Measurements from ENCODE around the gene ARID3A.

The ARID3A gene

DNA sequence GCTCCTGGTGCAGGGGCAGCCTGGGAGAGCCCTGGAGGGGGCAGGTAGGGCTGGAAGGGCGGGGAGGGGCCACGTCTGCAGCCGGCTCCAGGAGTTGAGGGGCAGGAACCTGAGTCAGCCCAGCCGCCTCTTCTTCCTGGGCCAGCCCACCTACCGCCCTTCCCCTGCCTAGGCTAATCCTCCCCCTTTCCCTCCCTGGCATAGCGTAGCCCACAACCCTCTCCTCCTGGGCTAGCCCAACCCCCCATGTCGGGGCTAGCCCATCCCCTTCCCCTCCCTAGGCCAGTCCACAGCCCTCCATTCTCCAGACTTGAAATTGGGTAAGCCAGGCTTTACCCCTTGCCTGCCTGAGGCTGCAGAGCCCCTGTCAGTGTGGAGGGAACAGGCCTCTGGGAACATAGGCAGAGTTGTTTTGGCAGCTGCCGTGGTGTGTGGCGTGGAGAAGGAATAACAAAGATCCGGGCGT lies 37.7 kb downstream of the ARID3A start:
- DNase-seq = no peak

- DNase-seq = no peak
Measured at GRCh38 chr19:964116-964520, 38.3 kb downstream of the ARID3A start.

DNA sequence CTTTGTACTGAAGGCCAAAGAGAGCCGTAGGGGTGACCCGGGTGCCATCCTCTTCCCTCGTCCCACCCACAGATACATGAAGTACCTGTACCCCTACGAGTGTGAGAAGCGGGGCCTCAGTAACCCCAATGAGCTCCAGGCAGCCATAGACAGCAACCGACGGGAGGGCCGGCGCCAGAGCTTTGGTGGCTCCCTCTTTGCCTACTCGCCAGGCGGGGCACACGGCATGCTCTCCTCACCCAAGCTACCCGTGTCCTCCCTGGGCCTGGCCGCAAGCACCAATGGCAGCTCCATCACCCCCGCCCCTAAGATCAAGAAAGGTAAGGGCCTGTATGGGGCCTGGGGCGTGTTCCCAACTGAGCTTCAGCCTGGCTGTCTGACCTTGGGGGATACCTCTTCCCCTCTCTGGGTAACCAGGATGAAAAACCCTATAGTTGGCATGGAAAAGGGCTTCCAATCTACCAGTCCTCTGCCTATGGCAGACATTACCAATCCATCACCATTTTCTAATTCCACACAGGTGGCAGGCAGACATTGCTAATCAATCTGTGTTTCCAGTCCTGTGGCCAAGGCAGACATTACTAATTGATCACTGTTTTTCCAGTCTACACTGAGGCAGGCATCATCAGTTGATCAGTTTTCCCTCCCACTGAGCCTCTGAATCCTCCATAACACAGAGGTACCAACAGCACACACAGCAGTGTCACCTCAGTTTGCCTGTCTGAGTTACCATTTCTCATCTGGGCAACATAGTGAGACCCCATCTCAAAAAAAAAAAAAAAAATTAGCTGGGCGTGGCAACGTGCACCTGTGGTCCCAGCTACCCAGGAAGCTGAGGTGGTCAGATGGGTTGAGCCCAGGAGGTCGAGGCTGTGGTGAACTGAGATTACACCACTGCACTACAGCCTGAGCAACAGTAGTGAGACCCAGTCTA lies 39.2 kb downstream of the ARID3A start:
- DNase-seq = peak; percentile 28

GRCh38 chr19:966485-967088 lies 40.8 kb downstream of the ARID3A start:
- DNase-seq = no peak

DNA sequence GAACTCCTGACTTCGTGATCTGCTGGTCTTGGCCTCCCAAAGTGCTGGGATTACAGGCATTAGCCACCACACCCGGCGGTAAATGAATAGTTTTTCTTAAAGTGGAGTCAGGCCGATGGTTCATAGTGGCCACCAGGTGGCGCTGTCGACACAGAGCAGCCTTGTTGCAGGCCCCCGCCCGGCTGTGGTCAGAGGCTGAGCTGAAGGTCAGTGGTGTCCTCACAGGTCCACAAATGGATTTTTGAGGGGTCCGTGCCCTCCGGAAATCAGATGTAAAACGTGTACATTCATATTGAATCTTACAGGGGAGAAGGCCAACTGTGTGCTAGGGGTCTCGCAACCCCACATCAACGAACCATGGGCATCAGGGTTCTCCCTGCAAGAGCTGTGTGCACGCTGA lies 44.9 kb downstream of the ARID3A start:
- DNase-seq = peak; percentile 21

DNA sequence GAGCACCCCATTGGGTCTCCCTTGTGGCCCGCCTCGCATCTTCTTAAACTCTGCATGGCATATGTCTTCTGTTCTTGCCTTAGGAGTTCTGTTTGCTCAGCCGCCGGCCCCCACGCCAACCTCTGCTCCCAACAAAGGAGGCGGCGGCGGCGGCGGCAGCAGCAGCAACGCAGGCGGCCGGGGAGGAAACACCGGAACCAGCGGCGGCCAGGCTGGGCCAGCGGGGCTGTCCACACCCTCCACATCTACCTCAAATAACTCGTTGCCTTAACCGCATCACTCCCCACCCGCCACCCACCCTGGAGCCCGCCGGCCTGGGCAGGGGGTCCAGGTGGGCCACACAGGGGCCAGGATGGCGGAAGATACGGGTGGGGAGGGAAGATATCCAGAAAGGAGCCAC lies 46.0 kb downstream of the ARID3A start:
- DNase-seq = no peak

DNA sequence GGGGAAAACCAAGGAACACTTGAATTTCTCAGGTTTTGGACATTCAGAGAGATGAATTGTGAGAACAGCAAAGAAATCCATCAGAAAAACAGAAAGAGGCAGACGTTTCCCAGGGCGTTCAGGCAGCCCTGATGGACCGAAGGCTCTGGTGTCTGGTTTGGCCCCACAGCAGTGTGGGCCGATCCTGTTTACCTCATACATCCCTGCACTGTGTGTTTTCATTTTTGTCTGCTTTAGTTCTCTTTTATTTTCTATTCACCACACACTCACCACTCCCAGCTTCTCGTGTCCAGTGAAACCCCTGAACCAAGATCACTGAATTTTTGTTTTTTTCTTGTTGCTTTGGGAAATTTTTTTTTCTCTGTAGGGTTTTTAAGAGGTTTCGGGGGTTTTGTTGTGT lies 46.4 kb downstream of the ARID3A start:
- DNase-seq = no peak

DNA sequence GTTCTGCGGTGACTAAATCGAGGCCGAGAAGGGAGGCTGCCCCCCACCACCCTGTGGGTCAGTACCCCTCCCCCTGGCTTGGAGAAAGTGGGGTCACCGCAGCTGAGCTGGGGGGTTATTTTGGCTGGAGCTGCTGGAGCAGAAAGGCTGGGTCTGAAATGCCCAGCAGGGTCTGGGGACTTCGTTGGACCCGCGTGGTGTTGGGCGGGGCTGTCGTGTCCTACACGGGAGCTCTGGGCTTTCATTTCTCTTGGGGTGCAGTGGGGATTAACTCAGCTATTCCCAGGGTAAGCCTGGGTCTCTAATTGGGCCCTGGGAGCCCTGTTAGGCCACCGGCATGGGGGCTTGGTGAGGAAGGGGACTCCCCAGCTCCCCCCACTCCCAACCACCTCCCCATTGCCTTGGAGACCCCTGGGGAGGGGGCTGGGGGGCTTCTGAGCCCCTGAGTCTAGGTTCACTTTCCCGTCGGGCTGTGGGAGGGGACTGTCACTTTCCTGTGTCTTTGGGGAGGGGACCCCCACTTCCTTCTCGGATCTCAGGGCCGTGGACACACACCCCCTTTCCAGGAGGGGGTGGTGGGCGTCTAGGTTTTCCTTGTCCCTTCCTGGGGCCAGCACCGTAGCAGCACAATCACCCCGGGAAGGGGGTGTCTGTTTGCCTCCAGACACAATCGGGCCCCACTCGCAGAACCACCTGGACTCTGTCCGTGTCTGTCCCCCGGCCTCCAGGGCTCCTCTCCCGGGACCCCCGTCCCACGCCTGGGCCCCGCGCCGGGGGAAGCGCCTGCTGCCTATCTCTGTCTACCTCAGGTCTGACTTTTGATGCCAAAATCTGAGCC lies 48.1 kb downstream of the ARID3A start:
- no peak for DNase-seq

DNA sequence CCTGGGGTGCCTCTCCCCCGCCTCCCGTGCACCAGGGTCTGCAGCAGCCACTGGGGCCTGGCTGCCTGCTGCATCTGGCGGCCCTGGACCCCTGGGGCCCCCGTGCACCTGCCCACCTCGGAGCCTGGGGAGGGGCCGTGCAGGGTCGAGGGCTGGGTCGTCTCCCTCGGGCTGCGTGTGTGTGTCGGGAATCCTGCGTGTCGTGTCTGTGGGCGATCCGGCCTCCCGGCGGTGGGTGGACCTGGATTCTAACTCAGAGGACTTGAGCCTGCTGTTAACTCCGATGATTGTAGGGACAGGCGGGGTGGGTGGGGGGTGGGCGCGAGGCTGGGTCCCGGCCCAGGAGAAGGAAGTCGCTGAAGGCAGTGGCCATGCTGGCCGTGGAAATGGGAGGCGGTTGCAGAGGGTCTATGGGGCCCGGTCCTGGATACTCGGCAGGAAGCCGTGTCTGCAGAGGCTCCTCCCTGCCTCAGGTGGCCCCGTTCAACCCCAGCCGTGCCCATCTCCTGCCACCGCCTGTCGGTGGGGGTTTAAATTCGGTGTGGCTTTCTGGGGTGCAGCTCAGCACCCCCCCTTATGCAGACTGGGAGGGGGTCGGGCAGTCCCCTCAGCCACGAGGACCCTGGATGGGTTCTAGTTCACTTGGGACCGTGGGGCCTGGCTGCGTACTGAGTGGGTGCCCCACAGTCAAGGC lies 48.9 kb downstream of the ARID3A start:
- no peak for DNase-seq

- no peak for DNase-seq
Measured at GRCh38 chr19:976476-976875, 50.6 kb downstream of the ARID3A start.

DNA sequence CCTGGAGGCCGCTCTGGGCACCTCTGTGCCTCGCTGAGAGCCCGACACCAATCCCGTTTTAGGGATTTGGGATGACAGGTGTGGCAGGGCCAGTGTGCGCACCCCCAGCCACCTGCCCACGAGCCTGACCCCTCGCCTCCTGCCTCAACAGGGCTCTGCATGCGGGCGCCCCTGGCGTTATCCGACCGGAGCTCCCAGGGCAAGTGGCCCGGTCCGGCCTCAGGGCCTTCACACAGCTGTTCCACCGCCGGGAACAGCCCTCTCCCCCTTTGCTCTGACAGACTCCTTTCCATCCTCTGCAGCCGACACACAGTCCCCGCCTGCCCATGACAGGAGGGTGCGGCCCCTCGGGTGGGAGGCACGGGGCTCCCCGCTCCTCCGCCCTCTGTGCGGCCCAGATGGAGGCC lies 51.2 kb downstream of the ARID3A start:
- no peak for DNase-seq

DNA sequence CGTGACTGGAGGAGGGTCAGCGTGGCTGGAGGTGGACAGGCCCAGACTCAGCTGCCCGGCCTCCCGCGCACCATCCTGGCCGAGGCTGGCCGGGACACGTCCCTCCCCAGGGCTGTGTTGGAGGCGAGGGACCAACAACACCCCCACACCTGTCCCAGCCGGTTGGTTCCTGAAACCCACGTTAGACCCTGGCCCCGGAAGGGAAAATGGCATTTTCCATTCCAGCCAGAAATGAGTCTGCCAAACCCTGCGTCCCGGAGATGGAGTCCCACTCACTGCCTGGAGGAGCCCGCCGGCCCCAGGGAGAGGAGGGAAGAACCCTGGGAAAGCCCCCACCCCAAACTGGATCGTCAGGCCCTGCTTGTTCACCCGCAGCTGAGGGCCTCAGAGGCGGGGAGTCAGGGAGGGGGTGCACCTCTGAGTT lies 53.5 kb downstream of the ARID3A start:
- no peak for DNase-seq

DNA sequence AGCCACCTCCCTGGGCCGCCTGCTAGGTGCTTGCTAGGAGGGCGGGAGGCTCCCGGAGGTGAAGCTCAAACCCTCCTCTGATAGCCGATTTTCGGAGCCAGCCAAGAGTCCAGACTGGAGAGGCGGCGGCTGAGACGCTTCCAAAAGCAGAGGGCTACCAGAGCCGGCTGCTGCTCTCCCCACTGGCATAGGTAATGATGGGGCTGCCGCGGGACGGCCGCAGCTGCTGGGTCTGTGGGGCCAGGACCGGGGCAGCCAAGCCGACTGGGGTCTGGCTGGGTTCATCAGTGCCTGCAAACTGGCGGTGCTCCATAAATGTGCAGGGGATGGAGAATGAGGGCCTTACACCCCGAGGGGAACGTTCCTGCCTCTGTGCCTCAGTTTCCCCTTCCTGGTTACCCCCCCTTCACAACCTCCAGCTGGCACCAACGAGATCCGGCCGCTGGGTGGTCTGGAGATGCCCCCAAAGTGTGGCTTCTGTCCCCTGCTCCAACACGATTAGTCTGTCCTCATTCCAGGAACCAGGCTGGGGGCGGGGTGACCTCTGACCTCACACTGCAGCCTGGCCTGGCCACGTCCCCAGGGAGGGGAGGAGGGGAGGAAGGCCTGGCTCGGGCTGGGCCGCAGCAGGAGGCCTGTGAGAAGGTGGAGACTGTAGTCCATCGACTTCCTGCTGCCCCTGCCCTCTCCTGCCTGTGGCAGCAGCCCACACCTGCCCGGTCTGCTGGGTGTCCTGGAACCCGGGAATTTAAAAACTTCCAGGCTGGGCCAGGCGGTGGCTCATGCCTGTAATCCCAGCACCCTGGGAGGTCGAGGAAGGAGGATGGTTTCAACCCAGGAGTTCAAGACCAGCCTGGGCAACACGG lies 54.5 kb downstream of the ARID3A start:
- no peak for DNase-seq

- peak; percentile 60 for DNase-seq
Measured at GRCh38 chr19:982567-983170, 56.8 kb downstream of the ARID3A start.

DNA sequence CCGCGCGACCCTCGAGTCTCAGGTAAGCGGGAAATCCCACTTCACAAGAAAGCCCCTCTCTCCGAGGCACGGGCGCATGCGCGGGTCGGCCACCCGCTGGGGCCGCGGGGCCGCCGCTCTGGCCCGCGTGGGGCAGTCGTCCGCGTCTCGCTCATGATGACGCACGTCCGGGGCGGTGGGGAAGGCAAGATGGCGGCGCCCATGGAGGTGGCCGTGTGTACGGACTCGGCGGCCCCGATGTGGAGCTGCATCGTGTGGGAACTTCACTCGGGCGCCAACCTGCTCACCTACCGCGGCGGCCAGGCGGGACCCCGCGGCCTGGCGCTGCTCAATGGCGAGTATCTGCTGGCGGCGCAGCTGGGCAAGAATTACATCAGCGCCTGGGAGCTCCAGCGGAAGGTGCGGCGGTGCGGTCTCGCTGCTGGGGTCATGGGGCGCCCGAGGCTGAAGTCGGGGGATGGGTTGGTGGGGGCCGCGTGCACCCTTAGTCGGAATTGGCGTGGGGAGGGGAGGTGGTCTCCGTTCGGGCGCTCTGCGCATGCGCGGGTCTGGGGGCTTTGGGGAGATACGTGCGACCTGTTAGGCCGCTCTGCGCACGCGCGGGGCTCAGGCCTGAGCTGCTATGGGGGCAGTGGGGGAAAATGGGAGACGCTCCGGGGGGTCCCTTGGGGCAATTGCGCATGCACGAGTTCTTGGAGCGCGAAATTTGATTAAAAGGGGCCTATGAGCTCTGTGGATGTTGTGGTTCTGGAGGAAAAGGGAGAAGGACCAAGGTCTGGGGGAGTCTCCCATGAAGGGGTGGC lies 58.5 kb downstream of the ARID3A start, which contains the start of gene WDR18:
Gene WDR18 (plus strand): TSS at position 181 of the 803 bp plus-strand sequence. CDS start 9 bp downstream, at position 190.
- peak; percentile 91 for DNase-seq

DNA sequence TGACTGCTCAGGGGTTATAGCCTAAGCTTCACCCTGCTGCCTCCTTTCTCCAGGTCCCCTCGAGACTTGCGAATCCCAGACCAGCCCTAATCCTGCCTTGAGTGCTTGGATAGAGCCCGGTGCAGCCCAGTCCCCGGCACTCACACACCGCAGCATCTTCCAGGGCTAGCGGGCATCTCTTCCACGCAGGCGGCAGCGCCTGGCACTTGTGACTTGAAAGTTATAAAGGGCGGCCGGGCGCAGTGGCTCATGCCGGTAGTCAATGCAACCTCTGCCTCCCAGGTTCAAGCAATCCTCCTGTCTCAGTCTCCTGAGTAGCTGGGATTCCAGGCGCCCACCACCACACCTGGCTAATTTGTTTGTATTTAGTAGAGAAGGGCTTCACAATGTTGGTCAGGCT lies 60.2 kb downstream of the ARID3A start:
- DNase-seq = no peak

DNA sequence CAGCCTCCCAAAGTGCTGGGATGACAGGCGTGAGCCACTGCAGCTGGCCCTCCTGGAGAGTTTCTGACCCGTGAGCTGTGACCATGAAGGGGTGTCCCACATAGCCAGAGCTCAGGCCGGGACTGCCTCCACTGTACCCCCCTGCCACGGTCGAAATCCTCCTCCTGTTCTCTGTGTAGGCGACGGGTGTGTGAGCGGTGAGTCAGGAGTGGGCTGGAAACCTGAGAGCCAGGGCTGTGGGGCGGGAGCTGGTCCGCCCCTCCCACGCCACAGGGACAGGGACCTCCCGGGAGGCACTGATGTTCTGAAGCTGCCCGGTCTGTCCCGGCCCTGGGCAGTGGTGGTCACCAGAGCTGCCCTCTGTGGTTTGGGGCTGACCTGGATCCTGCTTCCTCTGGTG lies 62.2 kb downstream of the ARID3A start:
- DNase-seq = no peak

- DNase-seq = no peak
Measured at GRCh38 chr19:988510-988909, 62.7 kb downstream of the ARID3A start.

DNA sequence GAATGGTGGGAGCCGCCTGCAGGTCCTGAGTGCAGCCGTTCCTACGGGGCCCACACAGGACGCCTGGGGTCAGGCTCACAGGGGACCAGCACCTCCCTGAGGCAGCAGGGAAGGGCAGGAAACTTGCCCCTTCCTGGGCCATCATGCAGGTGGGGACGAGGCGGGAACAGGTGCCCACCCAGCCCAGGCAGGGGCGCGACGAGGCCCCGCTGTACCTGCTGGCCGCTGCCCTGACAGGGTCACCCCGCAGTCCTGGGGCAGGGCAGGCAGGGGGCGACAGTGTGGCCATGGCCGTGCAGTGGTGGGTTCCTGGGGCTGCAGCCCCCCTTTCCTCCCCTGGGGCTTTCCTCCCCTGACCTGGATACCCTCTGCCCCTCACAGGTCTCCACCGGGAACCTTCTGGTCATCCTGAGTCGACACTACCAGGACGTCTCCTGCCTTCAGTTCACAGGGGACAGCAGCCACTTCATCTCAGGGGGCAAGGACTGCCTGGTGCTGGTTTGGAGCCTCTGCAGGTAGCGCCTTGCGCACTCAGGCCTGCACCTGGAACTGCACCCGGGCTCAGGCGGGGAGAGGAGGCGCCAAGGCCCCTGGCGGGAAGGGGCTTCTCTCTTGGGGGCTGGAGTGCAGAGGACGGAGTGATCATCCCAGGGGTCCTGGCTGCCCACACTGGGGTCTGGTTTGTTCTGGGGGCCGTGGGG lies 63.7 kb downstream of the ARID3A start:
- no peak for DNase-seq
